K562 (cell line): ENCODE data around the gene GRAMD4.

Experiments
- AFF1 ChIP-seq, 2 experiments: fragments of 450-650 bp; IDR thresholded peaks; 2 replicates each; pipeline ENCODE4 v1.6.1; 2018; ENCODE audit warnings: mild to moderate bottlenecking in 2 of 2, low read depth in 1 of 2; ENCODE audit not compliant: partially characterized antibody in 2 of 2
- CHD1 ChIP-seq: fragments of 200-600 bp; sonication (generic); IDR thresholded peaks from one replicate; pipeline ENCODE4 v1.6.1; 2012; ENCODE audit warnings: mild to moderate bottlenecking, moderate library complexity, low read length, inconsistent platforms
- FOXJ3 ChIP-seq: sonication (generic); formaldehyde crosslinking; IDR thresholded peaks from 2 replicates; pipeline ENCODE4 v1.4.0; 2020; ENCODE audit warnings: mild to moderate bottlenecking, missing genetic modification reagents
- JUN ChIP-seq, 2 experiments: sonication (generic) in 1 of 2; formaldehyde crosslinking in 1 of 2; IDR thresholded peaks; 2 replicates each; pipeline versions ENCODE4 v1.6.1 to v1.8.0; 2012 to 2022; ENCODE audit warnings: borderline replicate concordance in 2 of 2, mild to moderate bottlenecking in 2 of 2, improper control_type of control experiment in 1 of 2, low read depth in 1 of 2, low read length in 1 of 2, missing genetic modification reagents in 1 of 2
- SIN3A ChIP-seq, 2 experiments: fragments of 150-350 bp in 1 of 2; IDR thresholded peaks; 2 replicates each; pipeline ENCODE4 v1.6.1; 2011 to 2016; ENCODE audit warnings: borderline replicate concordance in 2 of 2, low read depth in 2 of 2, low read length in 2 of 2, mild to moderate bottlenecking in 2 of 2, moderate library complexity in 2 of 2; ENCODE audit not compliant: control insufficient read depth in 1 of 2
- SP1 ChIP-seq: sonication (generic); formaldehyde crosslinking; IDR thresholded peaks from 2 replicates; pipeline ENCODE4 v1.8.1; 2022; ENCODE audit warnings: mild to moderate bottlenecking, missing genetic modification reagents
- USF2 ChIP-seq: sonication (generic); formaldehyde crosslinking; IDR thresholded peaks from 2 replicates; pipeline ENCODE4 v1.5.0; 2020; ENCODE audit warnings: missing genetic modification reagents

GRCh38 chr22:46696614-46697013, 76.4 kb downstream of the GRAMD4 start:
- TF ChIP-seq CHD1 (no peak), SP1 (CRISPR knock-in tag) (no peak), USF2 (CRISPR knock-in tag) (no peak), SIN3A (IDR thresholded peaks at IDR 0.05; ENCODE audit: borderline replicate concordance in 2 of 2, control insufficient read depth in 1 of 2, low read depth in 2 of 2, low read length in 2 of 2) (no peak), AFF1 (IDR thresholded peaks at IDR 0.05; ENCODE audit: low read depth in 1 of 2, partially characterized antibody in 2 of 2) (no peak), JUN (IDR thresholded peaks at IDR 0.05; ENCODE audit: borderline replicate concordance, low read depth, low read length) (no peak), JUN (CRISPR knock-in tag; IDR thresholded peaks at IDR 0.05; ENCODE audit: borderline replicate concordance) (no peak), FOXJ3 (CRISPR knock-in tag) (no peak)
